ENCODE data around the gene CA10.

DNA sequence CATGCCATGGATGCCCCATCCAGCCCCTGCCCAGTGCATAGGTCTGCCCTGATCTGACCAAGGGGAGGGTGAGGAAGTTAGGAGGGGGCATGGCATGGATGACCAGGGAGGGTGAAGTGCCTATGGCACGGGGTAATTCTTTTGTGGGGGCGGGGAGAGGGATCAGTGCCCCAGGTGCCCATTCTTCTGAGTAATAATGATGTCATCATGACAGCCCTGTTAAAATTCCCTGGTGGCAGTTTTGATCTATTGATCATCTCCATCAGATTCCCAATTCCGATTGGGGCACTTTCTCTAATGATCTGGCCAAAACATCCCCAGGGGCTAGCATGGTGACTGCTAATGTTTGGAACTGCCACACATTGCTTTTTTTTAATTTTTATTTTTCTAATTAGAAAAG, 506.0 kb downstream of the CA10 start:
- no peak for TF ChIP-seq POLR2A (IDR thresholded peaks at IDR 0.05)
- TF ChIP-seq, protein P1, sequence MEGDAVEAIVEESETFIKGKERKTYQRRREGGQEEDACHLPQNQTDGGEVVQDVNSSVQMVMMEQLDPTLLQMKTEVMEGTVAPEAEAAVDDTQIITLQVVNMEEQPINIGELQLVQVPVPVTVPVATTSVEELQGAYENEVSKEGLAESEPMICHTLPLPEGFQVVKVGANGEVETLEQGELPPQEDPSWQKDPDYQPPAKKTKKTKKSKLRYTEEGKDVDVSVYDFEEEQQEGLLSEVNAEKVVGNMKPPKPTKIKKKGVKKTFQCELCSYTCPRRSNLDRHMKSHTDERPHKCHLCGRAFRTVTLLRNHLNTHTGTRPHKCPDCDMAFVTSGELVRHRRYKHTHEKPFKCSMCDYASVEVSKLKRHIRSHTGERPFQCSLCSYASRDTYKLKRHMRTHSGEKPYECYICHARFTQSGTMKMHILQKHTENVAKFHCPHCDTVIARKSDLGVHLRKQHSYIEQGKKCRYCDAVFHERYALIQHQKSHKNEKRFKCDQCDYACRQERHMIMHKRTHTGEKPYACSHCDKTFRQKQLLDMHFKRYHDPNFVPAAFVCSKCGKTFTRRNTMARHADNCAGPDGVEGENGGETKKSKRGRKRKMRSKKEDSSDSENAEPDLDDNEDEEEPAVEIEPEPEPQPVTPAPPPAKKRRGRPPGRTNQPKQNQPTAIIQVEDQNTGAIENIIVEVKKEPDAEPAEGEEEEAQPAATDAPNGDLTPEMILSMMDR (IDR thresholded peaks at IDR 0.05): no peak

Measured in sigmoid colon (tissue), 3 donors.